HG03575 (cell line): ENCODE data around the gene ZNF839.
"Not testable (repeated sequence)": the region's sequence is repeated elsewhere in the genome, so short reads cannot be mapped to it uniquely, and the experiment has no call there.

Experiments used
- ATAC-seq: cut with Tn5 transposase; IDR thresholded peaks from one replicate; pipeline ENCODE4 v1.9.1; 2021; ENCODE audit not compliant: unreplicated experiment, insufficient number of reproducible peaks, low FRiP score; ENCODE audit errors: extremely low read depth

ZNF839 gene

DNA sequence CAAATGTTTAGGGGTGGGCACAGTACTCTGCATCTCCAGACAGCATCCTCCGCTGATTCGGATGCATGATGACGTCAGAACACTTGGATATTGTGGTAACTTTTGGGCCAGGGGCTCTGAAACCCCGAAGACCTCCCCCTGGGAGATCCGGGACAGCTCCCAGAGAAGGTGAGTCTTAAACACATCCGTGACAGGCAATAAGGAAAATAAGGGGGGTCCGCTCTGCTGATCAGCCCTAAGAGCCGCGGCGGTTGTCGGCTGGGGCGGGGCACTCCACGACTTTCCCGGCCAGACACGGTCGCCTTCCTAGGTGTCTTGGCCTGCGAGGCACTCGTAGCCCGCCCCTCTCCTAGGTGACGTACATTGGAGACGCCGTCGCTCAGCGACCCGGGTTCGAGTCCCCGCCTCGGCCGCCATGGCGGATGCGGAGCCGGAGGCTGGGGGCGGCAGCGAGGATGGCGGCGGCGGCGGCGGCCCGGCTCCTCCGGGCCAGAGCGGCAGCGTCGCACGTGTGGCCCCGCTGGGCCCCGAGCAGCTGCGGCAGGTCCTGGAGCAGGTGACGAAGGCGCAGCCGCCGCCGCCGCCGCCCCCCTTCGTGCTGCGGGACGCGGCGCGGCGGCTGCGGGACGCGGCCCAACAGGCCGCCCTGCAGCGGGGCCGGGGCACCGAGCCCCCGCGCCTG lies at the start of gene ZNF839:
ZNF839 (plus strand) TSS at position 396 of the 682 bp plus-strand sequence; CDS start at position 416, 20 bp downstream.
- ATAC-seq, result no peak

GRCh38 chr14:102272392-102272791 lies 47.2 kb upstream of the ZNF839 start:
- ATAC-seq, result no peak

DNA sequence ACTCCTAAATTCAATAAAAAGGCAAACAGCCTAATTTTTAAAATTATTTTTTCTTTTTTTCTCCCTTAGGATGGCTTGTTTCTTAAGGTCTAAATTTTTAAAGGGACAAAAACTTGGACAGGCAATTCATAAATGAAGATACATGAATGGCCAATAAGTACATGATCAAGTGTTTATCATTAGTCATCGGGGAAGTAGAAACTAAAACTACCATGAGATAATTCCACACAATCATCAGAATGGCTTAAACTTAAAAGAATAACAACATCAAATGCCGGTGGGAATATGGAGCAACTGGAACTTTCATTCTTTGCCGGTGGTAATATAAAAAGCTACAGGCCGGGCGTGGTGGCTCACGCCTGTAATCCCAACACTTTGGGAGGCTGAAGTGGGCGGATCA lies 43.7 kb upstream of the ZNF839 start:
- ATAC-seq, result no peak

DNA sequence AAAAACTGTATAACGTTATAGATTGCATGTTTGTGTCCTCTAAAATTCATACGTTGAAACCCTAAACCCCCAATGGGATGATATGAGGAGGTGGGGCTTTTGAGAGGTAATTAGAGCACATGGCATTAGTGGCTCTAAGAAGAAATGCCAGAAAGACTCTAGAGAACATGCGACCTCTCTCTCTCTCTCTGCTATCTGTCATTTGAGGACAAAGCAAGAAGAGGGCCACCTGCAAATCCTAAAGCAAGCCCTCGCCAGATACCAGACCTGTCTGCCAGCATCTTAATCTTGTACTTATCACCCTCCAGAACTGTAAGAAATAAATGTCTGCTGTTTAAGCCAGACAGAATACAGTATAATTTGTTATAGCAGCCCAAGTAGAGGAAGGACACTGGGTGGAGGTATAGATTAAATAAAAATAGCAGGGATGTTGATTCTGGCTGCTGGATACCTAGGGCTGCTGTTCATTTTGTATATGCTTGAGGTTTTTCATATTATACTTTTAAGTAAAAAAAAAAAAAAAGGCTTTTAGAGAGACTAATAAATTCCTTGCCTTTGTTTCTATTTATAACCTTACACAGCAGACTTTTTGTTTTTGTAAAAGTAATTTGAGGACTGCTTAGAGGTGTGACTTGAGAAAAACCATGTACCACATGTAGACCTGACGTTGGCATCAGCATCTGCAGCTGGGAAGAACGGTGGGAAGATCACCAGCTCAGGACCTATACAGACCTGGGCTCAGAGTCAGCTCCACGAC lies 41.5 kb upstream of the ZNF839 start:
- no peak for ATAC-seq

DNA sequence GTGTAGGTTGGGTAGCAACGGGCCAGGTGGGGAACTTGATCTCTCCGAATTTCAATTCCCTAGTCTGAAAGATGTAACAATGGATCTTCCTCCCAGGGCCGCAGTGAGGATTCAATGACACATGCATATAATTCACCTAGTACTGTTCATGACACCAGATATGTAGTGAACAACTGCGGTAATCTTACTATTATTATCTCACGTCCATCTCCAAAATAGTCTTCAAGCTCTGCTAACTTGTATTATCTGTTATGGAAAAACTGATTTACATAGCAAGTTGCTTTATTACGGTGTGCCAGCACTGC lies 41.0 kb upstream of the ZNF839 start:
- no peak for ATAC-seq

DNA sequence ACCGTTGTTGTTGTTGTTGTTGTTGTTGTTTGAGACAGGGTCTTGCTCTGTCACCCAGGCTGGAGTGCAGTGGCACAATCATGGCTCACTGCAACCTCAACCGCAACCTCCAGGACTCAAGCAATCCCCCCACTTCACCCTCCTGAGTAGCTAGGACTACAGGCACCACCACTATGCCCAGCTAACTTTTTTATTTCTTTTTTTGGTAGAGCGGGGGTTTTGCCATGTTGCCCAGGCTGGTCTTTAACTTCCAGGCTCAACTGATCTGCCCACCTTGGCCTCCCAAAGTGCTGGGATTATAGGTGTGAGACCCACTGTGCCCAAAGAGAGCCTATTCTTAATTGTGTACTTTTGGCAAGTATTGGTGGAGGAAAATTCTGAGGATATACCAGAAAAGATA lies 40.3 kb upstream of the ZNF839 start:
- ATAC-seq, result no peak

GRCh38 chr14:102279688-102280348 lies 39.7 kb upstream of the ZNF839 start:
- no peak for ATAC-seq

GRCh38 chr14:102280376-102280962 lies 39.1 kb upstream of the ZNF839 start:
- ATAC-seq, result no peak

- no peak for ATAC-seq
Observed at GRCh38 chr14:102282751-102283465, 36.6 kb upstream of the ZNF839 start.

GRCh38 chr14:102283631-102284129 lies 35.9 kb upstream of the ZNF839 start:
- no peak for ATAC-seq

GRCh38 chr14:102285106-102285505 lies 34.4 kb upstream of the ZNF839 start:
- no peak for ATAC-seq

- ATAC-seq, result no peak
Observed at GRCh38 chr14:102288139-102288538, 31.4 kb upstream of the ZNF839 start.

GRCh38 chr14:102292441-102292840 lies 27.1 kb upstream of the ZNF839 start:
- ATAC-seq, result no peak

DNA sequence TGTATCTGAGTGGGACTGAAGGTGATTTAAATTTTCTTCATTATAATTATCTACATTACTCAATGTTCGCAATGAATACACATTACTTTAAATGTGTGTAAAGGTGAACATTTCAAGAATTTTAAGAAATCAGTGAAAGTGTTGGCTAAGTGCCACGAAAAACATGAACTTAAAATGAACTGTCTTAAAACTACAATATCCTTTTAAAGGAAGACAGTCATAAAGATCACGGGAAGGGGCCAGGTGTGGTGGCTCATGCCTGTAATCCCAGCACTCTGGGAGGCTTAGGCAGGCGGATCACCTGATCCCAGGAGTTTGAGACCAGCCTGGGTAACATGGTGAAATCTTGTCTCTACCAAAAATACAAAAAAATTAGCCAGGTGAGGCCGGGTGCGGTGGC lies 25.8 kb upstream of the ZNF839 start:
- no peak for ATAC-seq

DNA sequence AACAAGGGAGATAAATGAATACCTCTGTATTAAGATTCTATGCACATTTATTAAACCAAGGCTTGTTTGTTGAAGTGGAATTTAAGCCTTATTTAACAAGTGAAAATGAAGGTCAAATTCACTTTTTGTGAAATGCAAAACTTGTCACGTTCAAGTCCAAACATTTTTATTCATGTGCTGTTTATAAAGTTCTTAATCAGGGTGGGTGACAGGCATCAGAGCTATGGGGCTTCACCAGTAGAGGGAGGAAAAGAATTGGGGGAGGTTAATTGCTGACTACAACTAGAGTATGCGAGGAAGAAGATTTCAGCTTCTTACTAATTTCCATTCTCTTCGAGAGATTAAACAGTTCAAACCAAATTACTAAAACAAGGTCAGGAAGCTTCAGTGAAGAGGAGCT lies 24.3 kb upstream of the ZNF839 start:
- no peak for ATAC-seq

- no peak for ATAC-seq
Observed at GRCh38 chr14:102297436-102298170, 21.9 kb upstream of the ZNF839 start.

DNA sequence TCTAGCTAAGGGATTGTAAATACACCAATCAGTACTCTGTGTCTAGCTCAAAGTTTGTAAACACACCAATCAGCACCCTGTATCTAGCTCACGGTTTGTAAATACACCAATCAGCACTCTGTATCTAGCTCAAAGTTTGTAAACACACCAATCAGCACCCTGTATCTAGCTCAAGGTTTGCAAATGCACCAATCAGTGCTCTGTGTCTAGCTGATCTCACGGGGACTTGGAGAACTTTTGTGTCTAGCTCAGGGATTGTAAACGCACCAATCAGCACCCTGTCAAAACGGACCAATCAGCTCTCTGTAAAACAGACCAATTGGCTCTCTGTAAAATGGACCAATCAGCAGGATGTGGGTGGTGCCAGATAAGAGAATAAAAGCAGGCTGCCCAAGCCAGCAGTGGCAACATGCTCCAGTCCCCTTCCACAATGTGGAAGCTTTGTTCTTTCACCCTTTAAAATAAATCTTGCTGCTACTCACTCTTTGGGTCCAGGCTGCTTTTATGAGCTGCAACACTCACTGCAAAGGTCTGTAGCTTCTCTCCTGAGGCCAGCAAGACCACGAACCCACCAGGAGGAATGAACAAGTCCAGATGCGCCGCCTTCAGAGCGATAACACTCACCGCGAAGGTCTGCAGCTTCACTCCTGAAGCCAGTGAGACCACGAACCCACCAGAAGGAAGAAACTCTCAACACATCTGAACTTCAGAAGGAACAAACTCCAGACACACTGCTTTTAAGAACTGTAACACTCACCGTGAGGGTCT lies 21.1 kb upstream of the ZNF839 start:
- ATAC-seq, result not testable (repeated sequence)

DNA sequence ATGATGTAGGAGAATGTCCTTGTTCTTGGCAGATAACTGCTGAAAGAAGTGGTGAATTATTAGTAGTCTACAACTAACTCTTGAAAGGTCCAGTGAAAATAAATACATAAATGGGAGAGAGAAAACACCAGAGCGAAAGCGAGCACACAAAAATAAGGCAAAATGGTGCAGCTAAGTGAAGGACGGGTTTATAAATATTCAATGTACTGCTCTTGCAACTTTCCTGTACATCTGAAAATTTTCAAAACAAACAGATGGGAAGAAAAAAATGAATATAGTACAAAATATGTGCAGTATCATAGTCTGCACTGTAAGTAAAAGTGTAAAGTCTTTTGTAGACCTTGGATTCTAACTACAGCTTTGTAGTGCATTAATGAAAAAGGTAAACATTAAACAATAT lies 15.9 kb upstream of the ZNF839 start:
- ATAC-seq, result no peak
